ENCODE results near the gene SLC37A1.

SLC37A1 gene

GRCh38 chr21:42597487-42598158, 84.0 kb downstream of the SLC37A1 start:
- Histone ChIP-seq H3K4me3 (ENCODE audit: low read length, poor library complexity, severe bottlenecking) (no peak overlapping the region), H3K27me3 (ENCODE audit: insufficient read depth, low read length, poor library complexity, severe bottlenecking) (no peaks in the 10 kb centered on the region), H2AFZ (ENCODE audit: low read length) (no peak overlapping the region), H3K4me1 (ENCODE audit: insufficient read depth, low read length, poor library complexity, severe bottlenecking) (peaks cover 14% of the 10 kb centered on the region), H3K79me2 (ENCODE audit: insufficient read depth, low read length) (no peaks in the 10 kb centered on the region), H3K9me3 (ENCODE audit: insufficient read depth, low read depth, low read length) (no peaks in the 10 kb centered on the region), H3F3A (ENCODE audit: low read depth) (no peaks in the 10 kb centered on the region), H3K9me2 (replicated peaks; ENCODE audit: low read depth, low read length) (no peaks in the 10 kb centered on the region), H3K4me2 (ENCODE audit: low read depth, low read length, poor library complexity, severe bottlenecking) (no peak overlapping the region), H3K36me3 (ENCODE audit: insufficient read depth, low read length) (no peaks in the 10 kb centered on the region), H4K20me1 (ENCODE audit: insufficient read depth, low read length, poor library complexity, severe bottlenecking) (no peaks in the 10 kb centered on the region), H3K9ac (ENCODE audit: low read depth, low read length, poor library complexity, severe bottlenecking) (no peak overlapping the region)
- no peak for TF ChIP-seq EZH2phosphoT487 (IDR thresholded peaks at IDR 0.05; ENCODE audit: borderline replicate concordance)
- no peak for TF ChIP-seq CTCF (conservative IDR thresholded peaks at IDR 0.05; ENCODE audit: low read length)

DNA sequence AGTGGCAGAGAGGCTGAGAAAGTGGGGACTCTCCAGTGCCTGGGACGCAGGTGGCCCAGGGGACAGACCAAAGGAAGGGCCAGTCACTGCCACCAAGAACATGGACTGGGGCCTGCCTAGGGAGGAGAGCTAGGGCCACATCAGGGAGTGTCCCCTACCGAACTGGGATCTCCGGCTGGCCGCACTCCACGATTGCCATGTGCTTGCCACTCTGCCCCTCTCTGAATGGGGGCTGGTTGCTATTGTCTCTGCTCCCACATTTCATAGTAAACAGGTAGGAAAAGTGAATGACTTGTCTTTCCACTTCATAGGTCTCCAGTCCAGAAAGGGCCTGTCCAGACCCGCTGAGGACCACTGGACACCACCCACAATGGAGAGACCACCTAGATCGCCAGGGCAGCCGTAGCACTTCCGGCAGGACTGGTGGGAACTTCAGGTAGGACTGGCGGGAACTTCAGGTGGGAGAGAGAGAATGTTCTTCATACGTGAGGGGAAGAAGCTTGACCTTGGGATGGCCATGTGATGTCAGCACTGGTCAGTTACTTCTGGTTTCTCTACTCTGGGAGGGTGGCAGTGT, 84.6 kb downstream of the SLC37A1 start:
- Histone ChIP-seq H4K20me1 (ENCODE audit: insufficient read depth, low read length, poor library complexity, severe bottlenecking) (no peaks in the 10 kb centered on the region), H3K79me2 (ENCODE audit: insufficient read depth, low read length) (no peaks in the 10 kb centered on the region), H3K9me3 (ENCODE audit: insufficient read depth, low read depth, low read length) (no peaks in the 10 kb centered on the region), H3K9ac (ENCODE audit: low read depth, low read length, poor library complexity, severe bottlenecking) (no peak overlapping the region), H3K4me2 (ENCODE audit: low read depth, low read length, poor library complexity, severe bottlenecking) (no peak overlapping the region), H3K27me3 (ENCODE audit: insufficient read depth, low read length, poor library complexity, severe bottlenecking) (no peaks in the 10 kb centered on the region), H3K9me2 (replicated peaks; ENCODE audit: low read depth, low read length) (no peaks in the 10 kb centered on the region), H3K4me3 (ENCODE audit: low read length, poor library complexity, severe bottlenecking) (no peak overlapping the region), H3F3A (ENCODE audit: low read depth) (no peaks in the 10 kb centered on the region), H3K4me1 (ENCODE audit: insufficient read depth, low read length, poor library complexity, severe bottlenecking) (peaks cover 8% of the 10 kb centered on the region), H2AFZ (ENCODE audit: low read length) (no peak overlapping the region), H3K36me3 (ENCODE audit: insufficient read depth, low read length) (no peaks in the 10 kb centered on the region)
- no peak for TF ChIP-seq CTCF (conservative IDR thresholded peaks at IDR 0.05; ENCODE audit: low read length)
- TF ChIP-seq EZH2phosphoT487 (IDR thresholded peaks at IDR 0.05; ENCODE audit: borderline replicate concordance), result no peak

DNA sequence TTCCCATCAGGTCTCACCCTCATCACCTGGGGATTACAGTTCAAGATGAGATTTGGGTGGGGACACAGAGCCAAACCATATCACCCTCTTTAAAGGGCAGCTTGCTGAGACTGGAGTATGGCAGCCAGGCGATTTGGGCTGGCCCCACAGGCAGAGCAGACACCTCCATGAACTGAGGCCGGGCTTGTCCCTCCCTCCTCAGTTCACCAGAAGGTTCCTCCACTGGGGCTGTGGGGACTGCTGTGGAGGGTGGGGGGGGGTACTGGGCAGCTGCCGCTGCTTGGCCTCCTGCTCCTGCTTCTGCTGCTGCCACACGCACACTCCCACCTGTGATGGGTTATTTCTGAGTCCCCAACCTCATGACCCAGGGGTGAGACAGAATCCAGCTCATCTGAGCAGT, 85.8 kb downstream of the SLC37A1 start:
- H3K27me3 ChIP-seq (ENCODE audit: insufficient read depth, low read length, poor library complexity, severe bottlenecking), result no peaks in the 10 kb centered on the region
- no peaks in the 10 kb centered on the region for H3K9me2 ChIP-seq (replicated peaks; ENCODE audit: low read depth, low read length)
- H3K9ac ChIP-seq (ENCODE audit: low read depth, low read length, poor library complexity, severe bottlenecking), result no peak overlapping the region
- no peak overlapping the region for H2AFZ ChIP-seq (ENCODE audit: low read length)
- no peak overlapping the region for H3K4me2 ChIP-seq (ENCODE audit: low read depth, low read length, poor library complexity, severe bottlenecking)
- no peaks in the 10 kb centered on the region for H3K36me3 ChIP-seq (ENCODE audit: insufficient read depth, low read length)
- no peak overlapping the region for H3K4me3 ChIP-seq (ENCODE audit: low read length, poor library complexity, severe bottlenecking)
- TF ChIP-seq EZH2phosphoT487 (IDR thresholded peaks at IDR 0.05; ENCODE audit: borderline replicate concordance), result no peak
- no peak for TF ChIP-seq CTCF (conservative IDR thresholded peaks at IDR 0.05; ENCODE audit: low read length)
- no peaks in the 10 kb centered on the region for H4K20me1 ChIP-seq (ENCODE audit: insufficient read depth, low read length, poor library complexity, severe bottlenecking)
- H3K79me2 ChIP-seq (ENCODE audit: insufficient read depth, low read length), result no peaks in the 10 kb centered on the region
- H3K4me1 ChIP-seq (ENCODE audit: insufficient read depth, low read length, poor library complexity, severe bottlenecking), result no peaks in the 10 kb centered on the region
- H3F3A ChIP-seq (ENCODE audit: low read depth), result no peaks in the 10 kb centered on the region
- no peaks in the 10 kb centered on the region for H3K9me3 ChIP-seq (ENCODE audit: insufficient read depth, low read depth, low read length)

Measured in Loucy (cell line).